GM19467 (cell line): ENCODE measurements around the gene ALG8.
"Not testable (repeated sequence)": the region's sequence is repeated elsewhere in the genome, so short reads cannot be mapped to it uniquely, and the experiment has no call there.

Experiments
- ATAC-seq: cut with Tn5 transposase; IDR thresholded peaks from one replicate; pipeline ENCODE4 v1.9.1; 2021; ENCODE audit warnings: mild to moderate bottlenecking, moderate library complexity; ENCODE audit not compliant: unreplicated experiment

ALG8 gene

GRCh38 chr11:78109081-78110015, 30.1 kb downstream of the ALG8 start:
- ATAC-seq, result no peak

DNA sequence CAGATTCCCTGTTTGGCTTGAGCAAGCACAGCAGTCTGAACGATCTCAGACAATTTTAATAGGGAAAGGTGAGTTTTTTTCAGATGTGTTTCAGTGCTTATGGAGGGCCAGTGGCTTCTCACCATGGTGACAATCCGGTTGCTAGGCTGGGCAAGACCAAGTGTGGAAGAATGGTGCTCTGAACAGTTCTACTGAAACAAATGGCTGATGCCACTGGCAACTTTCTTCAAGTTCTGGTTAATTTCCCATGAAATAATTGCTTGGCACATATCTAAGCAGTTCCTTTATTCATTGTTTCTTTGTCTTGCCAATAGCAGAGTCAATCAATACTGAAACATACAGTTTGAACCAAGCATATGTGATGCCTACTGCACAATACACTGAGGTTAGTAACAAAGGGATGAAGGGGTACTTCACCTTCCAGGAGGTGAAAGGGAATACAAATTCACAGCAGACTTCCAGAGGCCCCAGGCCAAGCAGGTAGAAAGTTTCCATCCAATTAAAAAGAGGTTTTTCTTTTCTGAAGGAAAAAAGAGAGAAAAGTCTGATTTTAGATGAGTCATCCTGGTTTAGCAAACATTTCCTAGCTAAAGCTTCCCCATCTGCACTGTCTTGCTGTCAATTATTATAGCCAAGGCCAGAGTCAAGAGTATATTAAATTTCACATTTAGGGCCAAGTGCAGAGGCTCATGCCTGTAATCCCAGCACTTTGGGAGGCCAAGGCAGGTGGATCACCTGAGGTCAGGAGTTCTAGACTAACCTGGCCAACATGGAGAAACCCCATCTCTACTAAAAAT, 38.6 kb downstream of the ALG8 start:
- no peak for ATAC-seq

DNA sequence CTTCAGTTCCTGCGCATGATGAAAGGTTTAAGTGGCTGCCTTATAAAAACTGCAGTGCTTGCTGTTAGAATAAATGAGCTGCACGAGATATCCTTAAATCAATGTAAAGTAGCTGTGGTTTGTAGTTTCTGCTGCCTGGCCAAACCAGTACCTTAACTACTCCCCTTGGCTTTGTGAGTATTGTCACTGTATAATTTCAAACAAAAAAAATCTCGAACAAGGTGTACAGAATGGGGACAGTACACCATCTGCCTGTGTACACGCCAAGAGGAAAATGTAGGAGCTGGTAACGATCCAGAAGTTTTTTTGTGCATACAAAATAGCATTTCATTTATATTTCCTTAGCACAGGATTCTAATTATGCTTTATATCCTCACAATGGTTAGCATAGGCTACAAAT, 39.2 kb downstream of the ALG8 start:
- no peak for ATAC-seq

GRCh38 chr11:78099666-78100065, 39.8 kb downstream of the ALG8 start:
- no peak for ATAC-seq

- ATAC-seq, result no peak
These were observed 41.6 kb downstream of the ALG8 start for GRCh38 chr11:78097666-78098385.

GRCh38 chr11:78094250-78094649, 45.2 kb downstream of the ALG8 start:
- ATAC-seq, result no peak

DNA sequence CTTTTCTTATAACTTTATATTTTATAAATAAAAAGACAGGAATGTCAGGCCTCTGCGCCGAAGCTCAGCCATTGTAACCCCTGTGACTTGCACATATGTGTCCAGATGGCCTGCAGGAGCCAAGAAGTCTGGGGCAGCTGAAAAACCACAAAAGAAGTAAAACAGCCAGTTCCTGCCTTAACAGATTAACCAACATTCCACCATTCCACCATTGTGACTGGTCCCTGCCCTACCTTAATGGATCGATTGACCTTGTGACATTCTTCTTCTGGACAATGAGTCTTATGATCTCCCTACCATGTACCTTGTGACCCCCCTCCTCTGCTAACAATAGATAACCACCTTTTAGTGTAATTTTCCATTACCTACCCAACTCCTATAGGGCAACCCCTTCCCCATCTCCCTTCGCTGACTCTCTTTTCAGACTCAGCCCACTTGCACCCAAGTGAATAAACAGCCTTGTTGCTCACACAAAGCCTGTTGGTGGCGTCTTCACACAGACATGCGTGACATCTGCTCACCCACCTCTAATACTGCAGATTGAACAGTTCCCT, 52.8 kb downstream of the ALG8 start:
- ATAC-seq, result not testable (repeated sequence)

- ATAC-seq, result no peak
These were observed 53.5 kb downstream of the ALG8 start for GRCh38 chr11:78085972-78086371.

- not testable (repeated sequence) for ATAC-seq
These were observed 54.9 kb downstream of the ALG8 start for GRCh38 chr11:78084506-78084905.

DNA sequence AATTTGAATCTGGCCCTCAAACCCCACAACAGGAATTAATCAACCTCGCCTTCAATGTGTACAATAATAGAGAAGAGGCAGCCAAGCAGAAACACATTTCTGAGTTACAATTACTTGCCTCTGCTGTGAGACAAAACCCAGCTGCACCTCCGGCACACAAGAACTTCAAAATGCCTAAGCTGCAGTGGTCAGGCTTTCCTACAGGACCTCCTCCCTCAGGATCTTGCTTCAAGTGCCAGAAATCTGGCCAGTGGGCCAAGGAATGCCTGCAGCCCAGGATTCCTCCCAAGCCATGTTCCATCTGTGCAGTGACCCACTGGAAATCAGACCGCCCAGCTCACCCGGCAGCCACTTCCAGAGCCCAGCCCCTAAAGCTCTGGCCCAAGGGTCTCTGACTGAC, 56.4 kb downstream of the ALG8 start:
- no peak for ATAC-seq

GRCh38 chr11:78082146-78082545, 57.3 kb downstream of the ALG8 start:
- no peak for ATAC-seq

DNA sequence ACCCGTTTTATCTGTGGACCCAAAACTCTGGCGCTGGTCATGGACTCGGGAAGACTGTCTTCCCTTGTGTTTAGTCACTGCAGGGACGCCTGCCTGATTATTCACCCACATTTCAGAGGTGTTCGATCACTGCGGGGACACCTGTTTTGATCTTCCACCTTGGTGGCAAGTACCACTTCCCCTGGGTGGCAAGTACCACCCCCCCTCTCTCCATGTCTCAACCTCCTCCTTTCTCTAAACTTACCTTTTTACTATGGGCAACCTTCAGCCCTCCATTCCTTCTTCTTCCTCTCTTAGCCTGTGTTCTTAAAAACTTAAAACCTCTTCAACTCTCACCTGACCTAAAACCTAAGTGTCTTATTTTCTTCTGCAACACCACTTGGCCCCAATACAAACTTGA, 57.8 kb downstream of the ALG8 start:
- no peak for ATAC-seq

GRCh38 chr11:78080818-78081495, 58.5 kb downstream of the ALG8 start:
- ATAC-seq, result no peak

GRCh38 chr11:78080084-78080817, 59.2 kb downstream of the ALG8 start:
- no peak for ATAC-seq

GRCh38 chr11:78079232-78080083, 60.0 kb downstream of the ALG8 start, which contains the start of gene NDUFC2:
Gene NDUFC2 (minus strand): TSS chr11:78079862. CDS start chr11:78079744, 118 bp downstream.
- ATAC-seq, result peak; percentile 72

- no peak for ATAC-seq
These were observed 60.9 kb downstream of the ALG8 start for GRCh38 chr11:78078218-78079167.

- ATAC-seq, result not testable (repeated sequence)
These were observed 61.8 kb downstream of the ALG8 start for GRCh38 chr11:78077592-78077991.
